ENCODE results near the gene FBXL5.

DNA sequence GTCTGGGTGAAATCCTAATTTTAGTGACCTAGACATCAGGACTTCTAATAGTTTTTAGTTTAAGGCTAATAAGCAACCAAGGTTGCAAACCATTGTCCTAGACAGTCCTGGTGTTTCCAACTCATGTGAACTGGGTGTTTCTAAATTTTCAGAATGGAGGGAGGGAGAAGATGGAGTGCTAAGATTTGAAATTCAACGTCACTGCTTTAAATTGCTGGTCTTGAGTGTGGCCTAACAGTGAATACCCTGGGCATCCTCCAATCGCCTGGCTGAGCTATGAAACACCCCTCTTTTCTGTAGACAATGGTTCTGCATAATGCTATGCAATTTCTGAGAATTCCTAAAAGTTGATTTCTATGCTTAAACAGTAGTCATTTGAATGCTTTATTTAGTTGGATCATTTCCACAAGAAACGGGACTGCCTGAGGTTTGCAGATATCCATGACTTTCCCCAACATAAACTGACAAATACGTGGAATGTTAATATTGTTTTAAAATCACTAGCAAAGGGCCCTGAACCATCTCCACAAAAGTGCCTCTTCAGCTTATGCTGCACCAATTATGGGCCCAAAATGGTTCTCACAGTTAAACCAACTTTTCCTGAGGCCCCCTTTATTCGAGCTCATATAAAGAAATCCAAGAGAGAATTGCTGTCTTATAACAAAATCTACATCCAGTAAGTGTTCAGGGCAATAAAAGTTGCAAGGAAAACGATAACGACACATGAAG, 1.1 kb downstream of the FBXL5 start:
- TF ChIP-seq, protein P1, sequence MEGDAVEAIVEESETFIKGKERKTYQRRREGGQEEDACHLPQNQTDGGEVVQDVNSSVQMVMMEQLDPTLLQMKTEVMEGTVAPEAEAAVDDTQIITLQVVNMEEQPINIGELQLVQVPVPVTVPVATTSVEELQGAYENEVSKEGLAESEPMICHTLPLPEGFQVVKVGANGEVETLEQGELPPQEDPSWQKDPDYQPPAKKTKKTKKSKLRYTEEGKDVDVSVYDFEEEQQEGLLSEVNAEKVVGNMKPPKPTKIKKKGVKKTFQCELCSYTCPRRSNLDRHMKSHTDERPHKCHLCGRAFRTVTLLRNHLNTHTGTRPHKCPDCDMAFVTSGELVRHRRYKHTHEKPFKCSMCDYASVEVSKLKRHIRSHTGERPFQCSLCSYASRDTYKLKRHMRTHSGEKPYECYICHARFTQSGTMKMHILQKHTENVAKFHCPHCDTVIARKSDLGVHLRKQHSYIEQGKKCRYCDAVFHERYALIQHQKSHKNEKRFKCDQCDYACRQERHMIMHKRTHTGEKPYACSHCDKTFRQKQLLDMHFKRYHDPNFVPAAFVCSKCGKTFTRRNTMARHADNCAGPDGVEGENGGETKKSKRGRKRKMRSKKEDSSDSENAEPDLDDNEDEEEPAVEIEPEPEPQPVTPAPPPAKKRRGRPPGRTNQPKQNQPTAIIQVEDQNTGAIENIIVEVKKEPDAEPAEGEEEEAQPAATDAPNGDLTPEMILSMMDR (IDR thresholded peaks at IDR 0.05; ENCODE audit: low read length), result no peak
- no peak for TF ChIP-seq EZH2 (IDR thresholded peaks at IDR 0.05; ENCODE audit: borderline replicate concordance, low read length)

Data from OCI-LY1 (cell line).